HG02970 (cell line): ENCODE data around the gene PACS2.
"Not testable (repeated sequence)": the region's sequence is repeated elsewhere in the genome, so short reads cannot be mapped to it uniquely, and the experiment has no call there.

ENCODE experiments used
- ATAC-seq: cut with Tn5 transposase; IDR thresholded peaks from one replicate; pipeline ENCODE4 v1.9.1; 2021; ENCODE audit warnings: mild to moderate bottlenecking, moderate library complexity, moderate number of reproducible peaks; ENCODE audit not compliant: unreplicated experiment, low FRiP score

Gene PACS2

GRCh38 chr14:105329411-105330150 lies 15.0 kb downstream of the PACS2 start:
- ATAC-seq, result no peak

GRCh38 chr14:105330491-105330895 lies 15.9 kb downstream of the PACS2 start:
- ATAC-seq, result no peak

GRCh38 chr14:105331575-105332349 lies 17.2 kb downstream of the PACS2 start:
- no peak for ATAC-seq

GRCh38 chr14:105332350-105332874 lies 17.9 kb downstream of the PACS2 start:
- no peak for ATAC-seq

GRCh38 chr14:105333020-105333490 lies 18.5 kb downstream of the PACS2 start:
- no peak for ATAC-seq

GRCh38 chr14:105333613-105334364 lies 19.2 kb downstream of the PACS2 start:
- ATAC-seq, result no peak

- no peak for ATAC-seq
These were observed 20.1 kb downstream of the PACS2 start for GRCh38 chr14:105334383-105335230.

GRCh38 chr14:105335231-105335542 lies 20.6 kb downstream of the PACS2 start:
- ATAC-seq, result not testable (repeated sequence)

GRCh38 chr14:105335735-105336476 lies 21.4 kb downstream of the PACS2 start:
- ATAC-seq, result no peak

- no peak for ATAC-seq
These were observed 22.1 kb downstream of the PACS2 start for GRCh38 chr14:105336477-105337287.

- no peak for ATAC-seq
These were observed 22.9 kb downstream of the PACS2 start for GRCh38 chr14:105337433-105337832.

- ATAC-seq, result no peak
These were observed 23.6 kb downstream of the PACS2 start for GRCh38 chr14:105337966-105338741.

GRCh38 chr14:105340821-105341733 lies 26.5 kb downstream of the PACS2 start:
- ATAC-seq, result no peak

- ATAC-seq, result no peak
These were observed 28.6 kb downstream of the PACS2 start for GRCh38 chr14:105343194-105343593.

GRCh38 chr14:105346200-105346533 lies 31.6 kb downstream of the PACS2 start:
- no peak for ATAC-seq

- ATAC-seq, result no peak
These were observed 32.5 kb downstream of the PACS2 start for GRCh38 chr14:105346876-105347586.
